SK-N-DZ (cell line): ENCODE measurements around the gene MIS18BP1.

ENCODE experiments used
- small RNA-seq, 2 experiments: library from RNA; depleted of rRNA; stranded (forward); fragments of <200 nt; gene quantifications; one replicate each; pipeline ENCODE3, GENCODE V24; 2014

MIS18BP1 gene

Small RNA genes lying within 50 kb of the gene (small RNA-seq; reads per million reads assigned to genes)
- gene RNU6-552P, result 0 to 0.04 reads per million in 2 experiments
